ENCODE data around the gene CLASP1.

DNA sequence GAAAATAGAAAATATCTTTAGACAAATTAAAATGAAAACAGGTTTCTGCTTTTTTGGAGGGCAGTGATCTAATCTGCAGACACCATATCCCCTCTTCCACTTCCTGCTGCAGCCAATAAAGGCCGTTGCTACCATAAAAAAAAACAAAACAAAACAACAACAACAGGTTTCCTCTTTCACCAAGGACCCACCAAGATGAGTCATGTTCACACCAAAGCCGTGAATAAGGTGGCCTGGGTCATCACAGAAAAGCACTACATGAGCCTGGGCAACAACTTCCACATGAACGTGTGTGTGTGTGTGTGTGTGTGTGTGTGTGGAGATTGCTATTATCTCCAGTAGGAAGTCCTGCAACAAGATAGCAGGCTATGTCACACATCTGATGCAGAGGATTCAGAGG lies 339.5 kb downstream of the CLASP1 start:
- TF ChIP-seq, protein P1, sequence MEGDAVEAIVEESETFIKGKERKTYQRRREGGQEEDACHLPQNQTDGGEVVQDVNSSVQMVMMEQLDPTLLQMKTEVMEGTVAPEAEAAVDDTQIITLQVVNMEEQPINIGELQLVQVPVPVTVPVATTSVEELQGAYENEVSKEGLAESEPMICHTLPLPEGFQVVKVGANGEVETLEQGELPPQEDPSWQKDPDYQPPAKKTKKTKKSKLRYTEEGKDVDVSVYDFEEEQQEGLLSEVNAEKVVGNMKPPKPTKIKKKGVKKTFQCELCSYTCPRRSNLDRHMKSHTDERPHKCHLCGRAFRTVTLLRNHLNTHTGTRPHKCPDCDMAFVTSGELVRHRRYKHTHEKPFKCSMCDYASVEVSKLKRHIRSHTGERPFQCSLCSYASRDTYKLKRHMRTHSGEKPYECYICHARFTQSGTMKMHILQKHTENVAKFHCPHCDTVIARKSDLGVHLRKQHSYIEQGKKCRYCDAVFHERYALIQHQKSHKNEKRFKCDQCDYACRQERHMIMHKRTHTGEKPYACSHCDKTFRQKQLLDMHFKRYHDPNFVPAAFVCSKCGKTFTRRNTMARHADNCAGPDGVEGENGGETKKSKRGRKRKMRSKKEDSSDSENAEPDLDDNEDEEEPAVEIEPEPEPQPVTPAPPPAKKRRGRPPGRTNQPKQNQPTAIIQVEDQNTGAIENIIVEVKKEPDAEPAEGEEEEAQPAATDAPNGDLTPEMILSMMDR (IDR thresholded peaks at IDR 0.05) = no peak
- TF ChIP-seq POLR2A (IDR thresholded peaks at IDR 0.05) = no peak

All from stomach (tissue), 4 donors.